ENCODE results near the gene AQP6.

AQP6 gene

DNA sequence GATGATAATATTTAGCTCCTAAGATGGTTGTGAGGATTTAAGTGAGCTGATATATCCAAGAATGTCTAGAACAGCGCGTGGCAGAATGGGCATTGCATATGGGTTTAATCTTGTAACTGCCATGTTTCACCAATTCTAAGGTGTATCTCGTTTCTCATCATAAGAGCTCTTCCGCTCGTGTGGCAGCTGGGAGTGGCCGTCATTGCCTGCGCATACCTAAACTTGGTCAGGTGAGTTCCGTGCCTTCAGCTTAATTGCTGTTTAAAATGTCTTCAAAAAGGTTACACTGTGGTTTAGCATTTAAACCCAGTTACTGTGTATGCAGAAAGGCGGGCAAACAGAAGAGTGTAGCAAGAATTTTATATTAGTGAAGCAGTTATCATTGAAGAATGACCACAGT is 26.7 kb upstream of the AQP6 start:
- H3K79me1 ChIP-seq (ENCODE audit: low read depth, low read length) = no peaks in the 10 kb centered on the region
- no peak overlapping the region for H3K9ac ChIP-seq (ENCODE audit: low read depth, low read length, poor library complexity)
- H3K27ac ChIP-seq (replicated peaks; ENCODE audit: low read length) = no peak overlapping the region
- no peak overlapping the region for H4K8ac ChIP-seq (ENCODE audit: low read depth, low read length)
- H3K36me3 ChIP-seq (replicated peaks in 1 of 2; ENCODE audit: control insufficient read depth in 2 of 2, insufficient read depth in 2 of 2, low read length in 2 of 2) = no peaks in the 10 kb centered on the region
- DNase-seq (ENCODE audit: low spot score) = no peak
- peaks cover 0 to 74% (median 5%) of the 10 kb centered on the region in 3 experiments for H3K27me3 ChIP-seq (ENCODE audit: control insufficient read depth in 3 of 3, insufficient read depth in 3 of 3, low read depth in 1 of 3, low read length in 3 of 3)
- no peak overlapping the region for H2BK5ac ChIP-seq (ENCODE audit: low read length)
- no peak overlapping the region for H3K23ac ChIP-seq (ENCODE audit: low read depth, low read length, poor library complexity)
- H2BK12ac ChIP-seq (ENCODE audit: low read length) = no peak overlapping the region
- H4K91ac ChIP-seq (ENCODE audit: low read depth, low read length, poor library complexity) = no peak overlapping the region
- H3K14ac ChIP-seq (ENCODE audit: low read length) = no peak overlapping the region
- H3K4me2 ChIP-seq (ENCODE audit: insufficient read depth, low read length, poor library complexity, severe bottlenecking) = no peak overlapping the region
- no peak overlapping the region for H3K18ac ChIP-seq (ENCODE audit: low read length)
- no peak overlapping the region for H2BK120ac ChIP-seq (ENCODE audit: low read depth, low read length)
- no CpG with 5 or more reads among the region's 9 CpGs for WGBS, 2 donors (ENCODE audit: extremely low coverage in 2 of 2, insufficient read length in 2 of 2, insufficient replicate concordance in 1 of 2)
- H3K4ac ChIP-seq (ENCODE audit: low read length) = no peak overlapping the region
- no peaks in the 10 kb centered on the region for H3K9me3 ChIP-seq (replicated peaks in 1 of 2; ENCODE audit: control insufficient read depth in 2 of 2, insufficient read depth in 1 of 2, low read depth in 1 of 2, low read length in 2 of 2)
- H2BK15ac ChIP-seq (ENCODE audit: low read length) = no peak overlapping the region
- peaks cover 2 to 4% of the 10 kb centered on the region in 2 donors for H3K4me1 ChIP-seq (ENCODE audit: control insufficient read depth in 2 of 2, insufficient read depth in 1 of 2, low read depth in 1 of 2, low read length in 2 of 2)
- peak overlapping the region; percentile 86 for H2AFZ ChIP-seq (ENCODE audit: low read length)
- no peak overlapping the region for H3K4me3 ChIP-seq (ENCODE audit: low read length in 2 of 2)
- H2AK5ac ChIP-seq (ENCODE audit: low read depth, low read length) = no peak overlapping the region

DNA sequence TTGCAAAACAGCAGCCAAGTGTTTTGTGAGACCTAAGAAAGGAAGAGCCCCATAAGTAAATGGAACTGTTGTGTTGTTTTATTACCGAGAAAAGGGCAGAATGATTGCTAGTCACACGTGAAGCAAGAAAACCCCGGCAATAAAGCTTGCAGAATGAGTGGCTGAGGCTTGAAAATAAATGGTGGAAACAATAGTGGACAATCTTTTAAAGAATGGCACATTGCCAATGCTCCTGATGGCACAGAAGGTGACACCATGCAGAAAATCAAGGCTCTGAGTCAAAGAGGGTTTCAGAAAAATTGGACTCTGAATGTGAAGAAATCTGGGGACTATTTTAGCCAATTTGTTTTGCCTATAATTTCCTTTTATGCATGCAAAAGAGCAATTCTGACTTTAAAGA is 26.2 kb upstream of the AQP6 start:
- H3K4me3 ChIP-seq (ENCODE audit: low read length in 2 of 2) = no peak overlapping the region
- H2BK12ac ChIP-seq (ENCODE audit: low read length) = no peak overlapping the region
- H2BK5ac ChIP-seq (ENCODE audit: low read length) = no peak overlapping the region
- no CpG with 5 or more reads among the region's 3 CpGs for WGBS, 2 donors (ENCODE audit: extremely low coverage in 2 of 2, insufficient read length in 2 of 2, insufficient replicate concordance in 1 of 2)
- H2AFZ ChIP-seq (ENCODE audit: low read length) = no peak overlapping the region
- no peak overlapping the region for H3K4ac ChIP-seq (ENCODE audit: low read length)
- no peak overlapping the region for H3K9ac ChIP-seq (ENCODE audit: low read depth, low read length, poor library complexity)
- H3K9me3 ChIP-seq (replicated peaks in 1 of 2; ENCODE audit: control insufficient read depth in 2 of 2, insufficient read depth in 1 of 2, low read depth in 1 of 2, low read length in 2 of 2) = no peaks in the 10 kb centered on the region
- no peak overlapping the region for H2BK120ac ChIP-seq (ENCODE audit: low read depth, low read length)
- DNase-seq (ENCODE audit: low spot score) = no peak
- peaks cover 2 to 4% of the 10 kb centered on the region in 2 donors for H3K4me1 ChIP-seq (ENCODE audit: control insufficient read depth in 2 of 2, insufficient read depth in 1 of 2, low read depth in 1 of 2, low read length in 2 of 2)
- H3K4me2 ChIP-seq (ENCODE audit: insufficient read depth, low read length, poor library complexity, severe bottlenecking) = no peak overlapping the region
- no peak overlapping the region for H3K18ac ChIP-seq (ENCODE audit: low read length)
- H4K91ac ChIP-seq (ENCODE audit: low read depth, low read length, poor library complexity) = no peak overlapping the region
- H3K14ac ChIP-seq (ENCODE audit: low read length) = no peak overlapping the region
- H3K23ac ChIP-seq (ENCODE audit: low read depth, low read length, poor library complexity) = no peak overlapping the region
- H3K27ac ChIP-seq (replicated peaks; ENCODE audit: low read length) = no peak overlapping the region
- H2BK15ac ChIP-seq (ENCODE audit: low read length) = no peak overlapping the region
- H3K27me3 ChIP-seq (ENCODE audit: control insufficient read depth in 3 of 3, insufficient read depth in 3 of 3, low read depth in 1 of 3, low read length in 3 of 3) = peaks cover 0 to 74% (median 5%) of the 10 kb centered on the region in 3 experiments
- no peaks in the 10 kb centered on the region for H3K79me1 ChIP-seq (ENCODE audit: low read depth, low read length)
- H3K36me3 ChIP-seq (replicated peaks in 1 of 2; ENCODE audit: control insufficient read depth in 2 of 2, insufficient read depth in 2 of 2, low read length in 2 of 2) = no peaks in the 10 kb centered on the region
- no peak overlapping the region for H4K8ac ChIP-seq (ENCODE audit: low read depth, low read length)
- H2AK5ac ChIP-seq (ENCODE audit: low read depth, low read length) = no peak overlapping the region

- Histone ChIP-seq H3K4me2 (ENCODE audit: insufficient read depth, low read length, poor library complexity, severe bottlenecking) (no peak overlapping the region), H3K9ac (ENCODE audit: low read depth, low read length, poor library complexity) (no peak overlapping the region), H3K4me3 (ENCODE audit: low read length in 2 of 2) (no peak overlapping the region), H3K79me1 (ENCODE audit: low read depth, low read length) (no peaks in the 10 kb centered on the region), H4K8ac (ENCODE audit: low read depth, low read length) (no peak overlapping the region), H2AK5ac (ENCODE audit: low read depth, low read length) (no peak overlapping the region), H3K14ac (ENCODE audit: low read length) (no peak overlapping the region), H3K27ac (replicated peaks; ENCODE audit: low read length) (no peak overlapping the region), H3K18ac (ENCODE audit: low read length) (no peak overlapping the region), H4K91ac (ENCODE audit: low read depth, low read length, poor library complexity) (no peak overlapping the region), H3K9me3 (replicated peaks in 1 of 2; ENCODE audit: control insufficient read depth in 2 of 2, insufficient read depth in 1 of 2, low read depth in 1 of 2, low read length in 2 of 2) (no peaks in the 10 kb centered on the region), H3K36me3 (replicated peaks in 1 of 2; ENCODE audit: control insufficient read depth in 2 of 2, insufficient read depth in 2 of 2, low read length in 2 of 2) (no peaks in the 10 kb centered on the region), H3K23ac (ENCODE audit: low read depth, low read length, poor library complexity) (no peak overlapping the region), H2AFZ (ENCODE audit: low read length) (no peak overlapping the region), H3K27me3 (ENCODE audit: control insufficient read depth in 3 of 3, insufficient read depth in 3 of 3, low read depth in 1 of 3, low read length in 3 of 3) (peaks cover 0 to 68% (median 5%) of the 10 kb centered on the region in 3 experiments), H3K4me1 (ENCODE audit: control insufficient read depth in 2 of 2, insufficient read depth in 1 of 2, low read depth in 1 of 2, low read length in 2 of 2) (peaks cover 2 to 4% of the 10 kb centered on the region in 2 donors), H2BK5ac (ENCODE audit: low read length) (no peak overlapping the region), H2BK12ac (ENCODE audit: low read length) (no peak overlapping the region), H2BK120ac (ENCODE audit: low read depth, low read length) (no peak overlapping the region), H3K4ac (ENCODE audit: low read length) (no peak overlapping the region), H2BK15ac (ENCODE audit: low read length) (no peak overlapping the region)
- WGBS, 2 donors (ENCODE audit: extremely low coverage in 2 of 2, insufficient read length in 2 of 2, insufficient replicate concordance in 1 of 2) = no CpG with 5 or more reads among the region's 7 CpGs
- no peak for DNase-seq (ENCODE audit: low spot score)
Measured at GRCh38 chr12:49947593-49948226, 25.0 kb upstream of the AQP6 start.

DNA sequence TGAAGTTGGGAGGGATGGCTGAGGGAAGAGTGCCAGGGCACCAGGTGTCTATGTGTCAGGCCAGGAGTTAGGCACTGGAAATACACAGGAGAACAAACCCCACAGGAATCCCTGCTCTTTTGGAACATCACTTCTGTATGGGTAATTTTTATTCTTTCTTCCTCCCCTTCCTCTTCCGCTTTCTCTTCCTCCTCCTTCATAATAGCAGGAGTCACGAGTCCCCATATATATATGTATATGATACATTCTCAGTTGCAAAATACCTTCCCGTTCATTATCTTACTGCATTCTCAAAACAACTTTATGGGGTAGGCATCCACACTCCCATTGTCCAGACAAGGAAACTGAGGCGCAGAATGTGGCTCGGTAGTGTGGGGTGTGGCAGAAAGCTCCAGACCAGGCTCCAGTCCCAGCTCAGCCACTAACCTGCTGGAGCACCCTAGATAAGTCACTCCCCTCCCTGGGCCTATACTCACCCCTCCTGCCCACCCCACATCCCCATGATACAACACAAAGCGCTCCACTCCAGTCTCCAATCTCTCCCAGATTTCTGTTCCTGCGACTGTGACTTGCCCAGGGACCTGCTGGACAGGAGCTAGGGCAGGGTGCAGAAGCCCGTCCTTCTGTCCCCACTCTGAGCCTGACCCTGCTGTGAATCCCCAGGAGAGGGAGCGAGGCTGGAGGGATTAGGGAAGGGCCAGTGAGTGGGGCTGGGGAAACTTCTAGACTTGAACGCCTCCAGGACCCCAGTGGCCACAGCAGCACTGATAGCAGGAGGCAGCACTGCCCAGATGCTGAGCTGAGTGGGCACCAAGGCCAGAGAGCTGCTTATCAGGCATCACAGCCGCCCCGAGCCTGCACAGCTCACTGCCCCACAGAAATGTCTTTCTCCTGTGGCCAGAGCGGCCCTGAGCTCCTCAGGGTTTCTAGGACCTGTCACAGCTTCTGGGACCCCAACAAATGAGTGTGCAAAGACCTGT is 23.6 kb upstream of the AQP6 start:
- Histone ChIP-seq H2BK15ac (ENCODE audit: low read length) (peak overlapping the region; percentile 59), H2AFZ (ENCODE audit: low read length) (no peak overlapping the region), H3K4me3 (ENCODE audit: low read length in 2 of 2) (no peak overlapping the region), H2BK5ac (ENCODE audit: low read length) (no peak overlapping the region), H3K27ac (replicated peaks; ENCODE audit: low read length) (no peak overlapping the region), H3K14ac (ENCODE audit: low read length) (no peak overlapping the region), H3K36me3 (replicated peaks in 1 of 2; ENCODE audit: control insufficient read depth in 2 of 2, insufficient read depth in 2 of 2, low read length in 2 of 2) (no peaks in the 10 kb centered on the region), H3K9me3 (replicated peaks in 1 of 2; ENCODE audit: control insufficient read depth in 2 of 2, insufficient read depth in 1 of 2, low read depth in 1 of 2, low read length in 2 of 2) (no peaks in the 10 kb centered on the region), H2AK5ac (ENCODE audit: low read depth, low read length) (no peak overlapping the region), H3K4ac (ENCODE audit: low read length) (no peak overlapping the region), H3K79me1 (ENCODE audit: low read depth, low read length) (no peaks in the 10 kb centered on the region), H3K27me3 (ENCODE audit: control insufficient read depth in 3 of 3, insufficient read depth in 3 of 3, low read depth in 1 of 3, low read length in 3 of 3) (peaks cover 0 to 63% (median 5%) of the 10 kb centered on the region in 3 experiments), H3K4me1 (ENCODE audit: control insufficient read depth in 2 of 2, insufficient read depth in 1 of 2, low read depth in 1 of 2, low read length in 2 of 2) (peaks cover 2 to 3% of the 10 kb centered on the region in 2 donors), H3K4me2 (ENCODE audit: insufficient read depth, low read length, poor library complexity, severe bottlenecking) (no peak overlapping the region), H2BK120ac (ENCODE audit: low read depth, low read length) (no peak overlapping the region), H3K9ac (ENCODE audit: low read depth, low read length, poor library complexity) (no peak overlapping the region), H2BK12ac (ENCODE audit: low read length) (peak overlapping the region; percentile 4), H3K18ac (ENCODE audit: low read length) (peak overlapping the region; percentile 16), H3K23ac (ENCODE audit: low read depth, low read length, poor library complexity) (no peak overlapping the region), H4K8ac (ENCODE audit: low read depth, low read length) (no peak overlapping the region), H4K91ac (ENCODE audit: low read depth, low read length, poor library complexity) (no peak overlapping the region)
- no CpG with 5 or more reads among the region's 13 CpGs for WGBS, 2 donors (ENCODE audit: extremely low coverage in 2 of 2, insufficient read length in 2 of 2, insufficient replicate concordance in 1 of 2)
- DNase-seq (ENCODE audit: low spot score) = no peak

Data from neuronal stem cell (in vitro differentiated cells).